Neural cell (in vitro differentiated cells): ENCODE data around the gene ZNF75A. TPM values are rescaled to one million over a fixed set of nuclear protein-coding genes. Genes with fewer than 3 reads are reported as not detected.
"Not testable (repeated sequence)": the region's sequence is repeated elsewhere in the genome, so short reads cannot be mapped to it uniquely, and the experiment has no call there.

ENCODE experiments used
- H2AFZ ChIP-seq: fragments of 200-600, 300-800 bp; sonication (generic), shearing (Covaris generic); 2 replicates; pipeline ENCODE4 v1.6.0; 2014; ENCODE audit warnings: low read depth, mild to moderate bottlenecking, antibody characterized with exemption, low read length, moderate library complexity
- H3F3A ChIP-seq: fragments of 200-600 bp; shearing (Covaris generic); 2 replicates; pipeline ENCODE4 v1.6.1; 2016; ENCODE audit warnings: mild to moderate bottlenecking, moderate library complexity, mixed read lengths, antibody characterized with exemption, low read length; ENCODE audit not compliant: insufficient read depth, poor library complexity, severe bottlenecking
- H3K27ac ChIP-seq: fragments of 200-600, 300-800 bp; sonication (generic), shearing (Covaris generic); 2 replicates; pipeline ENCODE4 v1.5.1; 2014; ENCODE audit warnings: mild to moderate bottlenecking, low read length, moderate library complexity
- H3K27me3 ChIP-seq: fragments of 300-800, 200-600 bp; sonication (generic), shearing (Covaris generic); 2 replicates; pipeline ENCODE4 v1.6.0; 2014; ENCODE audit warnings: mild to moderate bottlenecking, low read depth, low read length, moderate library complexity; ENCODE audit not compliant: insufficient read depth
- H3K36me3 ChIP-seq: fragments of 300-800, 200-600 bp; sonication (generic), shearing (Covaris generic); 2 replicates; pipeline ENCODE4 v1.5.1; 2014; ENCODE audit warnings: mild to moderate bottlenecking, antibody characterized with exemption, low read length, moderate library complexity; ENCODE audit not compliant: insufficient read depth
- H3K4me2 ChIP-seq: fragments of 300-800, 200-600 bp; sonication (generic), shearing (Covaris generic); 2 replicates; pipeline ENCODE4 v1.6.0; 2014; ENCODE audit warnings: mild to moderate bottlenecking, low read length
- H3K4me3 ChIP-seq: fragments of 300-800, 200-600 bp; sonication (generic), shearing (Covaris generic); 2 replicates; pipeline ENCODE4 v1.5.1; 2014; ENCODE audit warnings: mild to moderate bottlenecking, low read length, moderate library complexity
- H3K79me2 ChIP-seq: fragments of 200-600 bp; shearing (Covaris generic); replicated peaks from 2 replicates; pipeline ENCODE4 v1.6.0; 2014; ENCODE audit warnings: mild to moderate bottlenecking, low read length, moderate library complexity; ENCODE audit not compliant: insufficient read depth
- H3K9ac ChIP-seq: fragments of 300-800, 200-600 bp; sonication (generic), shearing (Covaris generic); 2 replicates; pipeline ENCODE4 v1.6.1; 2016; ENCODE audit warnings: mild to moderate bottlenecking, low read length, mixed read lengths
- H3K9me2 ChIP-seq: fragments of 200-600 bp; shearing (Covaris generic); 2 replicates; pipeline ENCODE4 v1.6.1; 2016; ENCODE audit warnings: mild to moderate bottlenecking, low read length, mixed read lengths; ENCODE audit not compliant: insufficient read depth
- H3K9me3 ChIP-seq: fragments of 200-600, 300-800 bp; sonication (generic), shearing (Covaris generic); 2 replicates; pipeline ENCODE4 v1.6.1; 2016; ENCODE audit warnings: mild to moderate bottlenecking, mixed run types, low read length, moderate library complexity, mixed read lengths
- H4K20me1 ChIP-seq: fragments of 200-600 bp; shearing (Covaris generic); 2 replicates; pipeline ENCODE4 v1.6.1; 2016; ENCODE audit warnings: mild to moderate bottlenecking, mixed run types; ENCODE audit not compliant: insufficient read depth
- CTCF ChIP-seq: fragments of 450-650 bp; IDR thresholded peaks from 2 replicates; pipeline ENCODE4 v1.5.1; 2014; ENCODE audit warnings: antibody characterized with exemption, mild to moderate bottlenecking, moderate library complexity; ENCODE audit not compliant: poor library complexity, severe bottlenecking
- EP300 ChIP-seq: fragments of 450-650 bp; conservative IDR thresholded peaks from 2 replicates; pipeline ENCODE4 v1.6.1; 2014; ENCODE audit warnings: antibody characterized with exemption, mild to moderate bottlenecking, moderate library complexity; ENCODE audit not compliant: poor library complexity, severe bottlenecking
- EZH2 ChIP-seq: fragments of 200-600, 300-800 bp; shearing (Covaris generic), sonication (generic); IDR thresholded peaks from 2 replicates; pipeline ENCODE4 v1.6.1; 2014; ENCODE audit warnings: antibody characterized with exemption, low read length, borderline replicate concordance, mild to moderate bottlenecking; ENCODE audit not compliant: insufficient read depth, poor library complexity, severe bottlenecking
- MXI1 ChIP-seq: fragments of 450-650 bp; conservative IDR thresholded peaks from 2 replicates; pipeline ENCODE4 v1.6.1; 2014; ENCODE audit warnings: antibody characterized with exemption, mild to moderate bottlenecking; ENCODE audit not compliant: poor library complexity, severe bottlenecking
- POLR2AphosphoS5 ChIP-seq: IDR thresholded peaks from 2 replicates; pipeline ENCODE4 v1.6.1; 2012
- RAD21 ChIP-seq: fragments of 450-650 bp; conservative IDR thresholded peaks from 2 replicates; pipeline ENCODE4 v1.6.1; 2014; ENCODE audit warnings: antibody characterized with exemption, mild to moderate bottlenecking, moderate library complexity
- REST ChIP-seq: IDR thresholded peaks from 2 replicates; pipeline ENCODE4 v1.6.1; 2012; ENCODE audit warnings: borderline replicate concordance
- SMC3 ChIP-seq: fragments of 450-650 bp; conservative IDR thresholded peaks from 2 replicates; pipeline ENCODE4 v1.6.1; 2014; ENCODE audit warnings: antibody characterized with exemption, mild to moderate bottlenecking, moderate library complexity; ENCODE audit not compliant: poor library complexity
- TAF1 ChIP-seq: IDR thresholded peaks from 2 replicates; pipeline ENCODE4 v1.6.1; 2012; ENCODE audit warnings: low read depth
- polyA plus RNA-seq: library from polyadenylated mRNA; depleted of rRNA; stranded (reverse); fragments of >200 nt; gene quantifications from 2 replicates; pipeline ENCODE4 v1.2.3, GENCODE V29; 2014

Gene ZNF75A
- polyA plus RNA-seq, 1 donor from 2014 or later: 76.0 TPM

GRCh38 chr16:3268294-3268693 is 37.0 kb upstream of the ZNF75A start:
- Histone ChIP-seq H2AFZ (no peak overlapping the region), H3K9me3 (no peaks in the 10 kb centered on the region), H4K20me1 (no peaks in the 10 kb centered on the region), H3K27me3 (no peaks in the 10 kb centered on the region), H3K4me2 (no peak overlapping the region), H3K79me2 (no peaks in the 10 kb centered on the region), H3F3A (no peaks in the 10 kb centered on the region), H3K9ac (no peak overlapping the region), H3K4me3 (no peak overlapping the region), H3K36me3 (no peaks in the 10 kb centered on the region), H3K9me2 (no peaks in the 10 kb centered on the region), H3K27ac (no peak overlapping the region)
- TF ChIP-seq RAD21: no peak
- TF ChIP-seq CTCF: no peak
- no peak for TF ChIP-seq MXI1
- no peak for TF ChIP-seq REST
- TF ChIP-seq SMC3: no peak
- no peak for TF ChIP-seq EP300
- TF ChIP-seq EZH2: no peak
- TF ChIP-seq TAF1: no peak
- TF ChIP-seq POLR2AphosphoS5: no peak

GRCh38 chr16:3270718-3271117 is 34.6 kb upstream of the ZNF75A start:
- not testable (repeated sequence) for H3K4me3 ChIP-seq, H3K79me2 ChIP-seq, H3K9ac ChIP-seq, H3K9me2 ChIP-seq, H3K27ac ChIP-seq, H3K9me3 ChIP-seq, H3K36me3 ChIP-seq, H3K27me3 ChIP-seq, H2AFZ ChIP-seq, H4K20me1 ChIP-seq, H3K4me2 ChIP-seq, H3F3A ChIP-seq

- H3K79me2 ChIP-seq, H4K20me1 ChIP-seq: not testable (repeated sequence)
Measured at GRCh38 chr16:3271281-3271680, 34.0 kb upstream of the ZNF75A start.

More at GRCh38 chr16:3271281-3271680, 34.0 kb upstream of the ZNF75A start:
- H3K27me3 ChIP-seq, H2AFZ ChIP-seq, H3K4me2 ChIP-seq, H3F3A ChIP-seq, H3K4me3 ChIP-seq, H3K27ac ChIP-seq, H3K9me3 ChIP-seq, H3K36me3 ChIP-seq, H3K9ac ChIP-seq, H3K9me2 ChIP-seq: not testable (repeated sequence)
